ENCODE results near the gene TP53I13. TPM values are rescaled to one million over a fixed set of nuclear protein-coding genes. Genes with fewer than 3 reads are reported as not detected.

TP53I13 gene, protein sequence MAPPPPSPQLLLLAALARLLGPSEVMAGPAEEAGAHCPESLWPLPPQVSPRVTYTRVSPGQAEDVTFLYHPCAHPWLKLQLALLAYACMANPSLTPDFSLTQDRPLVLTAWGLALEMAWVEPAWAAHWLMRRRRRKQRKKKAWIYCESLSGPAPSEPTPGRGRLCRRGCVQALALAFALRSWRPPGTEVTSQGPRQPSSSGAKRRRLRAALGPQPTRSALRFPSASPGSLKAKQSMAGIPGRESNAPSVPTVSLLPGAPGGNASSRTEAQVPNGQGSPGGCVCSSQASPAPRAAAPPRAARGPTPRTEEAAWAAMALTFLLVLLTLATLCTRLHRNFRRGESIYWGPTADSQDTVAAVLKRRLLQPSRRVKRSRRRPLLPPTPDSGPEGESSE
- 29.9 to 31.2 TPM (median 30.2 TPM) in 3 replicates for total RNA-seq

GRCh38 chr17:29568331-29569244, at the start of gene TP53I13:
Gene TP53I13 (plus strand): TSS chr17:29568701. CDS start chr17:29568759, 58 bp downstream.
- H3K4me3 Mint-ChIP-seq = peak within 1 kb of the TSS; percentile 91
- peak within 1 kb of the TSS; percentile 95 for H3K27ac Mint-ChIP-seq
- peak; percentile 76 to 84 for DNase-seq (ENCODE audit: low spot score in 2 of 2, unreplicated experiment in 2 of 2)
- no peaks in the 10 kb centered on the region for H3K9me3 Mint-ChIP-seq
- peaks cover 31% of the 10 kb centered on the region for H3K4me1 Mint-ChIP-seq
- peaks cover 1% of the 10 kb centered on the region for H3K36me3 Mint-ChIP-seq
- peaks cover 26% of the 10 kb centered on the region for H3K27me3 Mint-ChIP-seq (ENCODE audit: low read depth)
- TF ChIP-seq CTCF (IDR thresholded peaks at IDR 0.05; ENCODE audit: unreplicated experiment) = no peak

- no peaks in the 10 kb centered on the region for H3K4me1 Mint-ChIP-seq
These were observed 43.8 kb upstream of the TP53I13 start for GRCh38 chr17:29524692-29525091.

DNA sequence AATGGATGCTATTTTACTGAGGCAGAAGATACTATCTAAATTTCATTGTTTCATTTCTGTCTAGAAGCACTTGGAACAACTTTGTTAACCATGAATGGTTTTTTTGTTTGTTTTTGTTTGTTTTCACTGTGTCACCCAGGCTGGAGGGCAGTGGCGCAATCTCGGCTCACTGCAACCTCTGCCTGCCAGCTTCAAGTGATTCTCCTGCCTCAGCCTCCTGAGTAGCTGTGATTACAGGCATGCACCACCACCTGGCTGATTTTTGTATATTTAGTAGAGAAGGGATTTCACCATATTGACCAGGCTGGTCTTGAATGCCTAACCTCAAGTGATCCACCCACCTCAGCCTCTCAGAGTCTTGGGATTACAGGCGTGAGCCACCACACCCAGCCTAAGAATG, 42.2 kb upstream of the TP53I13 start:
- no peak for TF ChIP-seq CTCF (IDR thresholded peaks at IDR 0.05; ENCODE audit: unreplicated experiment)
- Mint-ChIP-seq H3K27me3 (ENCODE audit: low read depth) (no peaks in the 10 kb centered on the region), H3K4me1 (no peaks in the 10 kb centered on the region), H3K36me3 (peaks cover 29% of the 10 kb centered on the region), H3K27ac (no peak overlapping the region), H3K9me3 (no peaks in the 10 kb centered on the region), H3K4me3 (no peak overlapping the region)
- no peak for DNase-seq (ENCODE audit: low spot score in 2 of 2, unreplicated experiment in 2 of 2)

More at GRCh38 chr17:29524692-29525091, 43.8 kb upstream of the TP53I13 start:
- no peak for DNase-seq (ENCODE audit: low spot score in 2 of 2, unreplicated experiment in 2 of 2)
- H3K27ac Mint-ChIP-seq = peak overlapping the region; percentile 34
- peaks cover 26% of the 10 kb centered on the region for H3K36me3 Mint-ChIP-seq
- no peaks in the 10 kb centered on the region for H3K9me3 Mint-ChIP-seq
- no peak overlapping the region for H3K4me3 Mint-ChIP-seq
- H3K27me3 Mint-ChIP-seq (ENCODE audit: low read depth) = no peaks in the 10 kb centered on the region
- no peak for TF ChIP-seq CTCF (IDR thresholded peaks at IDR 0.05; ENCODE audit: unreplicated experiment)

DNA sequence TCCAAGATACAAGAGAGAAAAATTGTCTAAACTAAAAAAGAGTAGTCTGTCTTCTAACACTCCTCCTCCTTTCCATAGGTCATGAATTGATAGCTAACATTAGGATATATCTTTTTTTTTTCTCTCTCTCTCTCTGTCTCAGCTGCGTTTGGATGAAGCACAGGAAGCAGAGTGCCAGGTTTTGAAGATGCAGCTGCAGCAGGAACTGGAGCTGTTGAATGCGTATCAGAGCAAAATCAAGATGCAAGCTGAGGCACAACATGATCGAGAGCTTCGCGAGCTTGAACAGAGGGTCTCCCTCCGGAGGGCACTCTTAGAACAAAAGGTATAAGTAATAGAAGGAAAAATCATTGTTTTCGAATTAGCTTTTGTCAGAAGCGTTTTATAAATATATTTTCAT, 34.5 kb upstream of the TP53I13 start:
- DNase-seq (ENCODE audit: low spot score in 2 of 2, unreplicated experiment in 2 of 2) = no peak
- peaks cover 4% of the 10 kb centered on the region for H3K9me3 Mint-ChIP-seq
- no peak for TF ChIP-seq CTCF (IDR thresholded peaks at IDR 0.05; ENCODE audit: unreplicated experiment)
- no peaks in the 10 kb centered on the region for H3K27me3 Mint-ChIP-seq (ENCODE audit: low read depth)
- no peak overlapping the region for H3K4me3 Mint-ChIP-seq
- H3K36me3 Mint-ChIP-seq = peaks cover 35% of the 10 kb centered on the region
- no peak overlapping the region for H3K27ac Mint-ChIP-seq
- H3K4me1 Mint-ChIP-seq = no peaks in the 10 kb centered on the region

DNA sequence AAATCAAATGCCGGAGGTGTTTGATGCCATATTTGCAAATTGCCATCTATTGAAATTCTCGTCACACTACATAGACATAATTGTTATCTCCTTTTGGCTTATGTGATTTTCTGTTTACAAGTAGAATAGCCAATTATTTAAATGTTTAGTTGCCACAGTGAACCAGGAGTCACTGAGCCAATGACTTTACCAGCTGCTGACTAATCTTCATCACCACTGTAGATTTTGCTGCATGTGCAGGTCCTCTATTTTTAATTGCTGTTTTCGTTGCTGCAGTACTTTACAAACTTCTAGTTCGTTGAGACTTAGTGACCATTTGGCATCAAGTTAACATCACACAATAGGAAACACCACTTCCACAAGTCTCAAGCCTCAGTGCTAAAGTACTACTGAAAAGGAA, 24.4 kb upstream of the TP53I13 start:
- Mint-ChIP-seq H3K4me1 (peaks cover 7% of the 10 kb centered on the region), H3K27ac (no peak overlapping the region), H3K9me3 (no peaks in the 10 kb centered on the region), H3K4me3 (no peak overlapping the region), H3K27me3 (ENCODE audit: low read depth) (no peaks in the 10 kb centered on the region), H3K36me3 (peaks cover 14% of the 10 kb centered on the region)
- DNase-seq (ENCODE audit: low spot score in 2 of 2, unreplicated experiment in 2 of 2) = no peak
- TF ChIP-seq CTCF (IDR thresholded peaks at IDR 0.05; ENCODE audit: unreplicated experiment) = no peak
